Lung microvascular endothelial cell (primary cell): ENCODE data around the gene RGS3. TPM values are rescaled to one million over a fixed set of nuclear protein-coding genes. Genes with fewer than 3 reads are reported as not detected.

Source experiments
- DNase-seq, 2 donors: peaks; one replicate each; pipeline versions ENCODE4 v3.0.0 to v3.0.0-alpha.2; 2010; ENCODE audit warnings: low read depth in 2 of 2
- total RNA-seq: library from RNA; depleted of rRNA; stranded (reverse); fragments of >200 nt; gene quantifications from 2 replicates; pipeline ENCODE4 v1.2.1, GENCODE V29; 2014

Gene RGS3
- total RNA-seq, 1 donor from 2014 or later = 126 TPM

- no peak for DNase-seq
Observed at GRCh38 chr9:113585085-113585442, 121.5 kb downstream of the RGS3 start.

GRCh38 chr9:113585555-113585954, 122.0 kb downstream of the RGS3 start:
- DNase-seq = no peak

DNA sequence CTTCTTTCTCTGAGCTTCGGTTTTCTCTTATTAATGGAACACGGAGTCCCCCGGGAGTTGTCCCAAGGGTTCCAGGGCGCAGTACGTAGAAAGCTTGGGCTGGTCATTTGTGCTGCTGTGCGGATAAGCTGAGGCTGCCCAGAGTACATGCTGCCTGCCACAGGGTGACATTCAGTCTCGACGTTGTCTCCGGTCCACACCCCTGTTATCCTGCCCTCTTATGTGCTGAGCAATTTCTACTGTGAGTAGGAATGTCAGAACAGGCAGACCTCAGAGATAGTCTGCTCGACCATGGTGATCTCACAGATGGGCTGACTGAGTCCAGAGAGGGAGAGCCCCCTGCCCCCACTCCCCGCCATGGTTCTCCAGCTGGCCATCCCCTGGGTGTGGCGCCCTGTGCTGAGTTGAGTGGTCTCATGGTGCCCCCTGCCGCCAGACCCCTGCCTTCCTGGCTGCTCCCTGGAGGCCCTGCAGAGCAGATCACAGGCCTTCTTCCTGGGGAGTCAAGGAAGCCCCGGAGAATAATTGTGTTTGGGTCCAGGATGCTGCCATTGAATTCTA, 124.0 kb downstream of the RGS3 start:
- DNase-seq = peak; percentile 58 to 65

GRCh38 chr9:113588242-113588810, 124.8 kb downstream of the RGS3 start:
- DNase-seq = peak; percentile 58 to 80

- no peak for DNase-seq
Observed at GRCh38 chr9:113588936-113589335, 125.4 kb downstream of the RGS3 start.

- peak; percentile 89 to 93 for DNase-seq
Observed at GRCh38 chr9:113589407-113589806, 125.9 kb downstream of the RGS3 start.

DNA sequence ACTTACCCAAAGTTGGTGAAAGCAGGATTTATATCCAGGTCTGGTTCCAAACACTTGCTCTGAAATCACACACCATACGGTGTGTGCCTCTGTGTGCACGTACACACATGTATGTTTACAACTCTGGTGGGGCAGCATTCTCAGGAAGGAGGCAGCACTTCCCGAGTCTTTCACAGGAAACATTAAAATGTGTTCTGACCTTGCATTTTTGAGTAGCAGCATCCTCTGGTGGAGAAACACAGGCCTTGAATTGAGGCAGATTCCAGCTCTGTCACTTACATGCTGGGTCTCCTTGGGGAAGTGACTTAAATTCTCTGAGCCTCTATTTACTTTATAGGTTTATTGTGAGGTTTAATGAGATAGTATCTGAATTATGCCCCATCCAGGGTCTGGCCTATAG, 126.4 kb downstream of the RGS3 start:
- peak; percentile 84 for DNase-seq

GRCh38 chr9:113590389-113590788, 126.9 kb downstream of the RGS3 start:
- DNase-seq = no peak

DNA sequence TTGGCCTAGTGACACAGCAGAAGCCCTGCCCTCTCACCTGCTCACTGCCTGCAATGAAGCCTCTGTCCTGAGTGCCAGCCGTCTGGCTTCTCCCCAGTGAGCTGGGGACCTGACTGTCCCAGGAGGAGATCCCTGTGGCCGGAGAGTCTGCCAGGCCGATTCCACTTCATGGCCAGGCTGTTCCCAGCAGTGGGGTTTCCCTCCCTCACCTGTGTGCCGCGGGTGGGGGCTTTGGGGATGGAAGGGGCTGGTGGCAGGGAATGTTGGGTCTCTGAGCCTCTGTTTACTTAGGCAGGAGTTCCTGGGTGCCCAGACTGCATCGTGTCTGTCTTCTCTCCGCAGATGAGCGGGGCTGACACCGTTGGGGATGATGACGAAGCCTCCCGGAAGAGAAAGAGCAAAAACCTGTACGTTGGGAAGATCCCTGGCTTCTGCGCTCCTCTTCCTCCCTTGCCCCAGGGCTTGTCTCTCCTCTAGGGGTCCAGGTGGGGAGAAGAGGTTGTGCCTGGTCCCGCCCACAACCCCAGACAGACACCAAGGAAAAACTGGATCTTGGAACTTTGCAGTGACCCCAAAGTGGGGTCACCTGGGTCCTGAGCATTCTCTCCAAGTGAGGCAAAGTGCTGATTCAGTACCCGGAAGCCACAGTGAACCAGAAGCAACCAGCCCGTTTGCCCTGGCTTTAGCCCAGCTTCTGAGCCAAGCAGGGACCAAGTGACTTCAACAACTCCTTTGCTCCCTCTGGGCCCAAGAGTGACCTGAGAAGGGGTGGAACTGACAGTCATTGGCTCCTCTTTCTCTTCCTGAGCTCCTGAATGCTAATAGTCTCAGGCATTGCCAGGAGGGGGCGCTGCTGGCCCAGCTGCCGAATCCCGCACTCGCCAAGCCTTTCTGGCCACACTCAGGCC, 127.7 kb downstream of the RGS3 start:
- DNase-seq = peak; percentile 82 to 85

- no peak for DNase-seq
Observed at GRCh38 chr9:113591899-113592625, 128.5 kb downstream of the RGS3 start.

- no peak for DNase-seq
Observed at GRCh38 chr9:113592876-113593575, 129.5 kb downstream of the RGS3 start.

GRCh38 chr9:113593682-113594281, 130.3 kb downstream of the RGS3 start:
- peak; percentile 97 to 99 for DNase-seq

DNA sequence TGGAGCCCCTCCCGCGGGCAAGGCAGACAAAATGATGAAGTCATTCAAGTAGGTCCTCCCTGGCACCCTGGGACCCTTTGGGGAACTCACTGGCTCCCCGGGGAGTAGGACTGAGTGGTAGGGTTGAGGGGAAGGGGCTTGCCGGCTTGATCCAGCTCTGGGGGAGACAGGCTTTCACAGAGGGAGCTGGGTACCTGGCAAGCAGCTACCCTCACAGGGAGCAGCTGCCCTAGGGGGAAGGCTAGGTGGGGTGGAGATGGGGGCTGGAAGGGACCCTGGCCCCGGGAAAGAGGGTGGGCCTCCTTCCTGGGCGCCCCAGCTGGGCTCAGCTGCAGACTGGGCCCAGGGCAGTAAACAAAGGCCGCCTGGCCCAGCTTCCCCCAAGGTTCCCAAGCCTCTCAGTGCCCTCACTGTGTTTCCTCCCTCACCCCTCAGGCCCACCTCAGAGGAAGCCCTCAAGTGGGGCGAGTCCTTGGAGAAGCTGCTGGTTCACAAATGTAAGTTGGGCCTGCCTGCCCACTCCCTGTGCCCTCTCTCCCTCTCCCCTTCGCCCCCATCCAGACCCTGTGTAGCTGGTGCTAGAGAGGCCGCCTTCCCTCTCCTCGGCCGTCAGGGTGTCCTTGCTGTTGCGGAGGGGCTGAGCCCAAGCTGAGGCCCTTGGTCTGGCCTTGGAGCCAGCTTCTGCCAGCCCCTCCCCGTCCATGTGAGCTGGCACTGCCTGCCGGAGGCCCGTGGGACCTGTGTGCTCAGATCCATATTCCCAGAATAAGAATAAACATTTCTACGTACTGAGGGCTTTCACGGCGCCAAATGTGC, 131.2 kb downstream of the RGS3 start:
- no peak for DNase-seq

DNA sequence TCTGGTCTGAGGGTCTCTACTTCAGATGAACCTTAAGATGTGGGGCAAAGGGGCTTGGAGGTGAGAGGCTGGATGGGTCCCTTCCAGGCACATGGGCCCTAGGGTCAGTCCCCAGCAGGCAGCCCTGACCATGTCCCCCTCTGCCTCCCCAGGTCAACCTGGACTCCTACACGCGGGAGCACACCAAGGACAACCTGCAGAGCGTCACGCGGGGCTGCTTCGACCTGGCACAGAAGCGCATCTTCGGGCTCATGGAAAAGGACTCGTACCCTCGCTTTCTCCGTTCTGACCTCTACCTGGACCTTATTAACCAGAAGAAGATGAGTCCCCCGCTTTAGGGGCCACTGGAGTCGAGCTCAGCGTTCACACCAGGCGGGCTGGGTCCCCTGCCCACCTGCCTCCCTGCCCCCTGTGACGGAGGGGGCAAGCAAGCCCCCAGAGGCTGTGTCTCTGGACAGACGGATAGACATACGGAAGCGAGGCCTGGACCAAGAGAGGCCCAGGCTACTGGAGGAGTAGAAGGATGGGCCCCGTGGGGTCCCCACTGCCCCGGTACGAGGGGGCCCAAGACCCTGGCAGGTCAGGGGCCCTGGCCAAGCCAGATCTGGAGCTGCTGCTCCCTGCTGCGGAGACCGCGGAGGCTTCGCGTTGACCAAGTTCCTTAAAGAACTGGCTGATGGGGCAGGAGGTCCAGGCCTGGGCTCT, 133.2 kb downstream of the RGS3 start:
- no peak for DNase-seq

DNA sequence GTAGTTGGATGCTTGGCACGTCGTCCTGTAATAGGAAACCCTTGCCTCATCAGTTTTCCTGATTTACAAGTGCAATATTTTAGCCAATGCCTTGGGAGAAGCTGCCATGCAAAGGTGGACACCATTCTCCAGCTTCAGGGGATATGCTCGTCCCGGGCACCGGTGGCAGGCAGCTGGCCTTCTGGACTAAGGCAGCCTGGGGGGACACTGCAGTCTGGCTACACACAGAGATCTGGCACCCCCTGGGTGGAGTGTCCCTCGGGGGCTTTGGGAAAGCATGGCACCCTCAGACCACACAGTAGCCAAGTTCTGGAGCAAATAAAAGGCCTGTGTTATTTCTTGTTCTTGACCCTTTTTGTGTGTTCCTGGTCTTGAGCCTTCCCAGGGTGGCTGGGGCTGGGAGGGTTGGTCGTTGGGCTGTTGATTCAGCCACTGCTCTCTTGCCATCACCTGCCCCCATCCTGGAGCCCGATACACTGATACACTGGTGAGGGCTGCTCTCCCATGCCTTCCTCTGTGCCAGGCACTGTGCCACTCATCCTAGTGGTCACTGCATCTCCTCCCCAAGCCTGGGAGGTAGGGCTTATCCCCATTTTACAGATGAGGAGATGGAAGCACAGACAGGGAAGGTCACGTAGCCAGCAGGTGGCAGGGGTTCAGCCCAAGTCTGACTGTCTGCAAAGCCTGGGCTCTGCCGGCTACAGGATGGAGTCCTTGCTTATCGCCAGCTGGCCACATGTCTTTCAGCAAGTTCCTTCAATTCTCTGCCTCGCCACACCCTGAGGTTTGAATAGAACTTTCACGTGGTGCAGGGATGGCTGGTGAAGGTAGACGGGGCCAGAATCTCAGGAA, 134.1 kb downstream of the RGS3 start:
- no peak for DNase-seq

DNA sequence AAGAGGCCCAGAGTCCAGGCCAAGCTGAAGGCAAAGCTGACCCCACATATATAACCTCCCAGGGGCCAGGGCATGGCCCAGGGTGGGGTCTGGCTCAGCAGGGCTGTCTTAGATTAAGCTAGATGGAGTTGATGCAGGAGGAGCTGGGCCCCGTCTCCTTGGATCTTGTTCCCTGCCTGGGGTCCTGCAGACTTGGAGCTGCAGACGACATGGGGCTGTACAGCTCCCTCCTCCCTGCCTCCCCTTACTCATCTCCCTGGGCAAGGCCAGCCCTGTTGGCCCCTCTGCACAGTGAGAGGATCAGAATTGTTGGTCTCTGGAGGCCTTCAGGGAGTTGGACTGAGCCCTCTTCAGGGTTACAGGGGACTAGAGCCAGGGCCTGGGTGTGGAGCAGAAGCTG, 134.9 kb downstream of the RGS3 start:
- no peak for DNase-seq

DNA sequence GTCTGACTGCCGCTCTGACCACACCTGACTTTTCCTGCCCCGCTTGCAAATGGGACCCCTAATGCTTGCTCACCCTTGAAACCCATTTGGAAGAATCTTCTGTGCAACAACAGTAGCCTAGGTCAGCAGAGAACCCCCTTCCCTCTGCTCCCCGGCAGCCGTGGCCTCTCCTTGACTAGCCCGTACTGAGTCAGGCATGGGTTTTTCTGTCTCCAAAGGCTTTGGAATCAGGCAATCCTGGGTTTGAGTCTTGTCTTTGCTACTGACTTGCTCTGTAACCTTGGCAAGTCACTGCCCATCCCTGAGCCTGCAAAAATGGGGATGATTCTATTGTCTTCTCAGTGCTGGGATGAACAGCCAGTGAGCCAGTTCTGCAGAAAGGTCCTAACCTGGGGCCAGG, 135.4 kb downstream of the RGS3 start:
- no peak for DNase-seq

DNA sequence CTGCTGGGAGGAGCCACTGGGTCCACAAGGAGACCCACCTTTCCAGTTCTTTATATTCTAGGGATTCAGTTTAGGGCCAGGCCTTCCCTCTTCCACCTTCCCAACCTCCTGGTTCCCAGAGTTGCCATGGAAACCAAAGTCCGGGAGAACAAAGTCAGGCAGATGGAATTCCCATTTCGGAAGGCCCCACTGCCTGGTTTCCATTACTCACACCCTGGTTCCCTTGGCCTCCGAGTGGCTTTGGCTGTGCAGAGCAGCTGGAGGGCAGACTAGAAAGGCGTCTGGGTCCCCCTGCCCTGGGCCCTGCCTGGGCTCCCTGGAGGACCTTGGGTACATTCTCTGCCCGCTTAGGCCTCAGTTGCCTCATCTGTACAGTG, 136.1 kb downstream of the RGS3 start:
- DNase-seq = peak; percentile 87 to 92
